Measurements from ENCODE around the gene KCNN4.

GRCh38 chr19:43804432-43804831 is 23.7 kb upstream of the KCNN4 start:
- TF ChIP-seq CTCF (IDR thresholded peaks at IDR 0.05) (no peak), EZH2 (IDR thresholded peaks at IDR 0.05; ENCODE audit: borderline replicate concordance, insufficient read depth, low read depth, low read length, poor library complexity, severe bottlenecking) (no peak)

Measured in B cell (primary cell).